Stimulated activated CD8-positive, alpha-beta memory T cell treated with anti-CD3 and anti-CD28 coated beads, Interleukin-15, amount 100 ng/mL, for 4 hours (primary cell): ENCODE data around the gene RAB34.
A peak's percentile ranks its signal among the peaks of the same experiment; 100 is the strongest.

Source experiments
- DNase-seq, 2 donors: peaks; one replicate each; pipeline ENCODE4 v3.0.0-alpha.2; 2020; ENCODE audit warnings: low read depth in 2 of 2

Gene RAB34

DNA sequence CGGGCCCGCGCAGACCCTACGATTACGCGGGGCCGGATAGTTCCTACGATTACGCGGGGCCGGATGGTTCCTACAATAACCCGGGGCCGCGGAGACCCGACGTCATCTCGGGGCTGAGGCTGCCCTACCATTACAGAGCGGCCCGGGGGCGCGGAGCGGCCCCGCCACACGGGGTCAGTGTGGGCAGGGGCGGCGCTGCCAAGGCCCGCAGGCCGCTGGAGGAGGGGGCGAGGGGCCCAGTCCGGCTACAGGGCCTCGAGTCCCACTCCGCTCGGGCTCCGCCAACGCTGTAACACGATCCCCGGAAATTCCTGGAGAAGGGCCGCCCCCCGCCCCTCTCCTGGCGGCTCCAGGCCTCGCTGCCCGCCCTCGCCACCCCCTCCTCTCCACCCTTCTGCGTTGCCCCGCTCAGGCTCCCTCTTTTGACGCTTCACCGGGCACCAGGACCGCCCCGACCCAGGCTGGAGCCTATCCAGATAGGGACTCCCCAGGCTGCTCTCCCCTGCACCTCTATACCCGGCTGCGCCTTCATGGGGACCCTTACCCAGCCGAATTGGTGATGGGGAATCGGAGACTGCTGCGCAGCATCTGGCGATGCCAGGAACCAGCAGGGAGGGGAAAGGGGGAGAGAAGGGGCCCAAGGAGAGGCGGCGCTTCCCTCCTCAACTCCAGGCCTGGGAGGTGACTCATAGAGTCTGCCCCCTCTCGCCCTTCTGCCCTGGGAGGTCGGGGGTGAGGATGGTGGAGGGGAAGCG is at the start of gene RAB34:
RAB34 (minus strand) TSS at position 291 of the 755 bp plus-strand sequence. CDS start 602 bp downstream, outside the sequence.
- DNase-seq: no peak

DNA sequence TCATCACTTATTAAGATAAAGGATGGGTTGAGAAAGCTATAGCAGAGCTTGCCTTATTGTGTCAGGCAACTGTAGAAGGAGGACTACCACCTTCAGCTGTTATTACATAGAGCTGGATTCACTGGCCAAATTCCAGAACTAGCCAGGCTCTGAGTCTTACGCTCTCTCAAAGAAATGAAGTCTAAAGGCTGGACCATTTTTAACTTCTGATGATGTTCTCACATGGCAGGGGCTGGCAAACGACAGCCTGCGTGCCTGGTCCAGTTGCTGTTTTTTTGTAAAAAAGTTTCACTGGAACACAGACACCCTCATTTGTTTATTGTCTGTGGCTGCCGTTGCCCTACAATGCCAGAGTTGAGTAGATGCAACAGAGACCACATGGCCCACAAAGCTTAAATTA is 47.4 kb upstream of the RAB34 start:
- no peak for DNase-seq

DNA sequence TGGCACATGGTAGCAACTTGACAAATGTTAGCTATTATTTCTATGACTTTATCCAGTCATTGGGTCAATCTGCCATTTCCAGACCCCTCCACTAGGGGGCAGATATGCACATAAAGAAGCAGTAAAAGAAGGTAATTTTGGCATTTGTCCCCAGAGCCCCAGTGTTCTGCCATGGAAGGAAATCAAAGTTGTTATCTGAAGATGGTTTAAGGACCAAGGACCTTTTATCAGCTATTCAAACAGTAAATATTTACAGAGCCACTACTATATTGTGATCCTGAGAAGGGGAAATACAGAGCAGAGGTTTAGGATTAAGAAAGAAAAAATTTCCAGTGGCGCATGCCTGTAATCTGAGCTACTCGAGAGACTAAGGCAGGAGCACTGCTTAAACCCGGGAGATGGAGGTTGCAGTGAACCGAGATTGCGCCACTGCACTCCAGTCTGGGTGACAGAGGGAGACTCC is 46.2 kb upstream of the RAB34 start:
- DNase-seq: peak; percentile 28 to 59

GRCh38 chr17:28763137-28763799 is 45.6 kb upstream of the RAB34 start:
- DNase-seq: no peak

GRCh38 chr17:28760601-28761562 is 43.2 kb upstream of the RAB34 start:
- no peak for DNase-seq

DNA sequence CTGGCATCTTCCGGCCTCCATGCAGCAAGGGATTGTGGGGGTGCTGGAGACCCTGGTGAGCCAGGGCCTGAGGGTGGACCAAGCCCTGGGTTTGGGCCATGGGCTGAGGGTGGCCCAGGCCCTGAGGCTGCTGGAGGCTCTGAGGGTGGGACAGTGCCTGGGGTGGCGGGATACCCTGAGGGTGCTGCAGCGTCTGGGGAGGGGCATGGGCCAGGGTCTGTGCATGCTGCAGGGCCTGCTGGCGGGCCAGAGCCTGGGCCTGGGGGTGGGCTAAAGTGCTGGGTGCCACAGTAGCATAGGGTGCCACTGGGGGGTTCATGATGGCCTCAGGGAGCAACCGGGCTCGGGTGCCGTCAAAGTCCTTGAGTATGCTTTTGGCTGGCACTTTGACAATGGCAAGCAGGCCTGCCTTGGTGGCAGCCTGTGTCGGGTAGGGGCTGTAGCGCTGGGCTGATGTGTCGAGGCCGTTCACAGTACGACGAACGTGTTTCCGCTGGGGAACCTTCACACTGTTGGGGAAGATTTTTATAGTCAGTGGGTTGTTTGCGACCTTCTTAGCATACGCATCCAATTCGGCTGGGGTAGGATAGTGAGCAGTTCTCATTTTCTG is 41.7 kb upstream of the RAB34 start:
- DNase-seq: no peak

GRCh38 chr17:28758411-28759121 is 40.9 kb upstream of the RAB34 start:
- DNase-seq: no peak

- no peak for DNase-seq
Observed at GRCh38 chr17:28756049-28756804, 38.6 kb upstream of the RAB34 start.

- no peak for DNase-seq
Observed at GRCh38 chr17:28755486-28755885, 37.8 kb upstream of the RAB34 start.

GRCh38 chr17:28751600-28752366 is 34.1 kb upstream of the RAB34 start:
- DNase-seq: no peak

DNA sequence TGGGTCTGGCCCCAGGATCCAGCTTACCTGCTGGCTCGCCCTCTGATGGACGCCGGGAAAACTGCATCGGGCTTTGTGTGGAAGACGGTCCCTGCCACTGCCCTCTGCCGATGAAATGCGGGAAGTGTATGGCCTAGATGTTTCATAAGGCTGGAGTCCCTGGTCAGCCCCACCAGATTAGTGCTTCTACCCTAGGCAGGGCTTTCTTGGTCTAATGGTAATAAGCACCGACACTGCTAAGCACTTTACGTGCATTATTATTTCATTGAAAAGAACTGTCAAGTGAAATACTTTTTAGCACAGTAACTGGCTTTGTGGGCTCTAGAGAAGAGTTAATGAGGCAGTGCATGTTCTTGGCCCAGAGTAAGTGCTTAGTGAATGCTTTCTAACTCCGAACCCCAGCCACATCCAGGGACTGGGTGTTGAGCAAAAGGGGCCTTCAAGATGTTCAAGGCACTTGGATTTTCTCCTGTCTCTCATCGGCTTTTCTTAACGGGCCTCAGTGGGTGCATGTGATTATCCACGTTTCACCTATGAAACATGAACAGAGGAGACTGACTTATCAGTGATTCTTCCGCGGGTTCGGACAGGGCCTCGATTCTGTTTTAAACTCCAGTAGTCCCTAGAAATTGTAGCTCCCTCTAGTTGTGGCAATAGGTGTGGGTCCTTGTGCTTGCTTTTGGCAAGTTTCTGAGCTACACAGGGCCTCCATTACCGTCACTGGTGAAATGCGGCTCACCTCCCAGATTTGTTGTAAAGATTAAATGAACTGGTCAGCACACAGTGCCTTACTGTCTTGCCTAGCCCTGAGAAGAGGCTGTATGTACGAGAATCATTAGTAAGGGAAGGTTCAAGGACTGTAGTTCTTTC is 32.7 kb upstream of the RAB34 start:
- peak; percentile 62 to 81 for DNase-seq

DNA sequence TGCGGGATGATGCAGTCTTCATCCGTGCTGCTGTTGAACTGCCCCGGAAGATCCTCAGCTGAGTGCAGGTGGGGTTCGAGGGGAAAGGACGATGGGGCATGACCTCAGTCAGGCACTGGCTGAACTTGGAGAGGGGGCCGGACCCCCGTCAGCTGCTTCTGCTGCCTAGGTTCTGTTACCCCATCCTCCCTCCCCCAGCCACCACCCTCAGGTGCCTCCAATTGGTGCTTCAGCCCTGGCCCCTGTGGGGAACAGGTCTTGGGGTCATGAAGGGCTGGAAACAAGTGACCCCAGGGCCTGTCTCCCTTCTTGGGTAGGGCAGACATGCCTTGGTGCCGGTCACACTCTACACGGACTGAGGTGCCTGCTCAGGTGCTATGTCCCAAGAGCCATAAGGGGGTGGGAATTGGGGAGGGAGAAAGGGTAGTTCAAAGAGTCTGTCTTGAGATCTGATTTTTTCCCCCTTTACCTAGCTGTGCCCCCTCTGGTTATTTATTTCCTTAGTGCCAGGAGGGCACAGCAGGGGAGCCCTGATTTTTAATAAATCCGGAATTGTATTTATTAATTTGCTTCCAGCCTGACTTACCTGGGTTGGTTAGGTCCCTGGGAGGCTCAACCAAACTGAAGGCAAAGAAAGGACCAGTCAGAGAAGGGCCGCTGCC is 32.0 kb upstream of the RAB34 start:
- DNase-seq: no peak

GRCh38 chr17:28748852-28749515 is 31.3 kb upstream of the RAB34 start:
- no peak for DNase-seq

DNA sequence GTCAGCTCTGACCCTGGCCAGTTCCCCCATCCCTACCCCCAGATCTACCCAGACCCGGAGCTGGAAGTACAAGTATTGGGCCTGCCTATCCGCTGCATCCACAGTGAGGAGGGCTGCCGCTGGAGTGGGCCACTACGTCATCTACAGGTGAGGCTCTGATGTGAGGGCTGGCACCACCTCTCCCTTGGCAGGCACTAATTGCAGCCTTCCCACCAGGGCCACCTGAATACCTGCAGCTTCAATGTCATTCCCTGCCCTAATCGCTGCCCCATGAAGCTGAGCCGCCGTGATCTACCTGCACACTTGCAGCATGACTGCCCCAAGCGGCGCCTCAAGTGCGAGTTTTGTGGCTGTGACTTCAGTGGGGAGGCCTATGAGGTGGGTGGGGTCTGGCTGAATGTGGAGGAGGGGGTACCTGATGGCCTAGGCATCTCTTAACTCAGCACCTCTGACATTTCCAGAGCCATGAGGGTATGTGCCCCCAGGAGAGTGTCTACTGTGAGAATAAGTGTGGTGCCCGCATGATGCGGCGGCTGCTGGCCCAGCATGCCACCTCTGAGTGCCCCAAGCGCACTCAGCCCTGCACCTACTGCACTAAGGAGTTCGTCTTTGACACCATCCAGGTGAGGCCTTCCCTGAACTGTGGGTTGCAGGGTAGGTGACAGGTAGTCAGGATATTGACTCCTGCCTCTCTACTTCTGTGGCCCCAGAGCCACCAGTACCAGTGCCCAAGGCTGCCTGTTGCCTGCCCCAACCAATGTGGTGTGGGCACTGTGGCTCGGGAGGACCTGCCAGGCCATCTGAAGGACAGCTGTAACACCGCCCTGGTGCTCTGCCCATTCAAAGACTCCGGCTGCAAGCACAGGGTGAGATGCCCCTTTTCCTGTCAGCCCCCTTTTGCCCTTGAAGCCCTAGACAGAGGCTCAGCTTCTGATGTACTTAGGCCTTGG is 30.4 kb upstream of the RAB34 start:
- no peak for DNase-seq

DNA sequence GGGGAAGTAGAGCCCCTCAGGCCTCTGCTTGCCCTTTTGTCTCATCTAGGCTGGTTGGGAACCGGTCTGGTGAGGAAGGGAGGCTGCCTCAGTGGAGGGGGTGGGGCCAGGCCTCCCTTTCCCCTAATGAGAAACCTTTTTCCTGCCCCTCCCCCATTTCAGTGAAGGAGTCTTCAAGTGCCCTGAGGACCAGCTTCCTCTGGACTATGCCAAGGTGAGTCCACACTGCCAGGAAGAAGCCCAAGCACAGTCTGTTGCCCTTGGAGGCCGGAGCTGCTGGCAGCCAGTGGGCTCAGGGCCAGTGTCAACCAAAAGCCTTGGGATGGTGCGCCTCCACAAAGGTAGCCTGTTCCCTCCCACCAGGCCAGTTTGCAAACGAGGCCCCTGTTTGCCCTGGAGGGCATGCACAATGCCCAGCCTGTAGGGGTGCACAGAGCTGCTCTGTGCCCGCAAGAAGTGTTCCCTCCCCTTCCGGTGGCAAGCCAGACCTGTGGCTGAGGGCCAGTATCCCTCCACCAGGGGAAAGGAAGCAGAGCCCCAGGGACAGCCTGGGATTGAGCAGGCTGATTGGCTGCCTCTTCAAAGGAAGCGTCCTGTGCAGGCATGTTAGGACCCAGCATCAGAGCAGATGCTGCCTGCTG is 29.5 kb upstream of the RAB34 start:
- no peak for DNase-seq

GRCh38 chr17:28746611-28747050 is 29.0 kb upstream of the RAB34 start:
- no peak for DNase-seq
